MM.1S (cell line): ENCODE results near the gene GSTCD.

Source experiments
- EZH2 ChIP-seq: fragments of 300-600 bp; sonication (generic); optimal IDR thresholded peaks from 2 replicates; pipeline ENCODE3; 2017; ENCODE audit warnings: low read depth, mild to moderate bottlenecking, antibody characterized with exemption, low read length, mixed read lengths
- EZH2phosphoT487 ChIP-seq: fragments of 300-600 bp; sonication (generic); IDR thresholded peaks from 2 replicates; pipeline ENCODE4 v1.6.1; 2018; ENCODE audit warnings: antibody characterized with exemption, low read length
- TF ChIP-seq, protein P1 (sequence below): fragments of 300-600 bp; sonication (generic); IDR thresholded peaks from 2 replicates; pipeline ENCODE4 v1.5.1; 2016; ENCODE audit warnings: antibody characterized with exemption, low read length, mixed read lengths

DNA sequence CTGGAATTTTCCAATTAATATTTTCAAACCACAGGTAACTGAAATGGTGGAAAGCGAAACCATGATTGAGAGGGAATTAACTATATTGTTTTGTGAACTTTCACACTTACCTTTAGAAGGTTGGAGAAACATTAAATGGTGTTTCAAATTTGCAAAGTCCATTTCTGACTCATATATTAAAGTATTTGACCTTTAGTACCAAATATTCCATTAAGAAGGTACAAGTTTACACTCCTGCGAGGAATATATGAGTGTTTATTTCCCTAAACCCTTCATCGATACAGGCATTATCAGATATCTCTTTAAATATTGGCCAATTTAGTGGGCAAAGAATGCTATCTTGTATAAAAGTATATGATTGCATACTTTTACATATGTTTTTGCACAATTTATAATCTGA lies 142.6 kb downstream of the GSTCD start:
- TF ChIP-seq EZH2phosphoT487 (no peak), EZH2 (no peak)
- TF ChIP-seq, protein P1, sequence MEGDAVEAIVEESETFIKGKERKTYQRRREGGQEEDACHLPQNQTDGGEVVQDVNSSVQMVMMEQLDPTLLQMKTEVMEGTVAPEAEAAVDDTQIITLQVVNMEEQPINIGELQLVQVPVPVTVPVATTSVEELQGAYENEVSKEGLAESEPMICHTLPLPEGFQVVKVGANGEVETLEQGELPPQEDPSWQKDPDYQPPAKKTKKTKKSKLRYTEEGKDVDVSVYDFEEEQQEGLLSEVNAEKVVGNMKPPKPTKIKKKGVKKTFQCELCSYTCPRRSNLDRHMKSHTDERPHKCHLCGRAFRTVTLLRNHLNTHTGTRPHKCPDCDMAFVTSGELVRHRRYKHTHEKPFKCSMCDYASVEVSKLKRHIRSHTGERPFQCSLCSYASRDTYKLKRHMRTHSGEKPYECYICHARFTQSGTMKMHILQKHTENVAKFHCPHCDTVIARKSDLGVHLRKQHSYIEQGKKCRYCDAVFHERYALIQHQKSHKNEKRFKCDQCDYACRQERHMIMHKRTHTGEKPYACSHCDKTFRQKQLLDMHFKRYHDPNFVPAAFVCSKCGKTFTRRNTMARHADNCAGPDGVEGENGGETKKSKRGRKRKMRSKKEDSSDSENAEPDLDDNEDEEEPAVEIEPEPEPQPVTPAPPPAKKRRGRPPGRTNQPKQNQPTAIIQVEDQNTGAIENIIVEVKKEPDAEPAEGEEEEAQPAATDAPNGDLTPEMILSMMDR = no peak
